ENCODE data around the gene PTGS1.

DNA sequence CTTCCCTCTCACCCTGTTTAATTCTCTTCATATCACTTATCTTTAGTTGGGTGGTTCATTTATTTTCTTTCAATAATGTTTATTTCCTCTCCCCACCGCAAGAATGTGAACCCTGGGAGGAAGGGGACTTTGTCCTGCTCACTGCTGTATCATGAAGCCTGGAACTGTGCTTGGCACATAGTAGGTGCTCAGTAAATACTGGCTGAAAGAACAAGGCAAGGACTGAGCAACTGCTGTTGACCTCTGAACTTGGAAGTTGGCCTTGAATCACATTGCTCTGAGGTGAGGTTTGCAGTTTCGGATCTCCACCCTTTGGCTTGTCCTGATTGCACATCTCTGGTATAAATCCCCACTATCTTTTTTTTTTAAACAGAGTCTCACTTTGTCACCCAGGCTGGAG lies 22.0 kb upstream of the PTGS1 start:
- TF ChIP-seq, protein P1, sequence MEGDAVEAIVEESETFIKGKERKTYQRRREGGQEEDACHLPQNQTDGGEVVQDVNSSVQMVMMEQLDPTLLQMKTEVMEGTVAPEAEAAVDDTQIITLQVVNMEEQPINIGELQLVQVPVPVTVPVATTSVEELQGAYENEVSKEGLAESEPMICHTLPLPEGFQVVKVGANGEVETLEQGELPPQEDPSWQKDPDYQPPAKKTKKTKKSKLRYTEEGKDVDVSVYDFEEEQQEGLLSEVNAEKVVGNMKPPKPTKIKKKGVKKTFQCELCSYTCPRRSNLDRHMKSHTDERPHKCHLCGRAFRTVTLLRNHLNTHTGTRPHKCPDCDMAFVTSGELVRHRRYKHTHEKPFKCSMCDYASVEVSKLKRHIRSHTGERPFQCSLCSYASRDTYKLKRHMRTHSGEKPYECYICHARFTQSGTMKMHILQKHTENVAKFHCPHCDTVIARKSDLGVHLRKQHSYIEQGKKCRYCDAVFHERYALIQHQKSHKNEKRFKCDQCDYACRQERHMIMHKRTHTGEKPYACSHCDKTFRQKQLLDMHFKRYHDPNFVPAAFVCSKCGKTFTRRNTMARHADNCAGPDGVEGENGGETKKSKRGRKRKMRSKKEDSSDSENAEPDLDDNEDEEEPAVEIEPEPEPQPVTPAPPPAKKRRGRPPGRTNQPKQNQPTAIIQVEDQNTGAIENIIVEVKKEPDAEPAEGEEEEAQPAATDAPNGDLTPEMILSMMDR (IDR thresholded peaks at IDR 0.05) = no peak
- TF ChIP-seq POLR2A (IDR thresholded peaks at IDR 0.05) = no peak

Data from prostate gland (tissue), 2 donors.